Kidney (tissue), 14 donors: ENCODE results near the gene USP48. TPM values are rescaled to one million over a fixed set of nuclear protein-coding genes. Genes with fewer than 3 reads are reported as not detected.
A peak's percentile ranks its signal among the peaks of the same experiment; 100 is the strongest.

ENCODE experiments used
- DNase-seq, 5 donors: peaks; one replicate each; pipeline ENCODE4 v3.0.0-alpha.2; 2013 to 2020
- FAIRE-seq: peaks from 2 replicates; lab custom pipeline; 2012; peaks lifted over from hg19 to GRCh38; lab: Jason Lieb, UNC
- H3K27ac ChIP-seq, 2 donors: one replicate each; pipeline ENCODE4 v1.7.0; 2013; ENCODE audit warnings: low read depth in 2 of 2, low read length in 2 of 2, inconsistent platforms in 1 of 2
- H3K27me3 ChIP-seq: one replicate; pipeline ENCODE4 v1.7.1; 2013; ENCODE audit warnings: low read length, inconsistent platforms; ENCODE audit not compliant: control insufficient read depth, insufficient read depth
- H3K36me3 ChIP-seq, 3 donors: one replicate each; pipeline versions ENCODE4 v1.7.0 to v1.7.1; 2013; ENCODE audit warnings: low read length in 3 of 3, control low read depth in 1 of 3, inconsistent platforms in 1 of 3; ENCODE audit not compliant: insufficient read depth in 3 of 3, control insufficient read depth in 2 of 3
- H3K4me1 ChIP-seq, 3 donors: one replicate each; pipeline versions ENCODE4 v1.7.0 to v1.7.1; 2013; ENCODE audit warnings: low read length in 3 of 3, inconsistent platforms in 1 of 3, low read depth in 1 of 3; ENCODE audit not compliant: control insufficient read depth in 2 of 3, insufficient read depth in 2 of 3
- H3K4me3 ChIP-seq, 3 donors: one replicate each; pipeline versions ENCODE4 v1.7.0 to v1.8.1; 2013; ENCODE audit warnings: low read length in 3 of 3, control low read depth in 1 of 3, inconsistent platforms in 1 of 3
- H3K9ac ChIP-seq, 3 donors: one replicate each; pipeline versions ENCODE4 v1.7.0 to v1.7.1; 2013; ENCODE audit warnings: low read length in 3 of 3, control low read depth in 1 of 3, inconsistent platforms in 1 of 3
- H3K9me3 ChIP-seq, 3 donors: one replicate each; pipeline versions ENCODE4 v1.7.0 to v1.7.1; 2013; ENCODE audit warnings: low read length in 3 of 3, control low read depth in 1 of 3, inconsistent platforms in 1 of 3; ENCODE audit not compliant: control insufficient read depth in 2 of 3, insufficient read depth in 1 of 3
- CTCF ChIP-seq: IDR thresholded peaks from 3 replicates; pipeline ENCODE4 v1.5.1; 2012; ENCODE audit warnings: mild to moderate bottlenecking, moderate library complexity, borderline replicate concordance; ENCODE audit not compliant: insufficient read depth; ENCODE audit errors: extremely low read depth
- intact Hi-C: fragments of 100-400 bp; cut with DNase I; formaldehyde crosslinking; loops from one replicate; pipeline ENCODE4 v1.11.1; 2022
- polyA plus RNA-seq: library from polyadenylated mRNA; stranded (reverse); fragments of 350-450 nt; fragmentation: Illumina TruSeq; extraction: RNeasy Lipid Tissue Mini Kit (QIAGEN cat#74804); gene quantifications from one replicate; pipeline ENCODE4 v1.2.3, GENCODE V29; 2014; ENCODE audit warnings: low read depth, low replicate concordance; ENCODE audit not compliant: insufficient read depth
- total RNA-seq: library from RNA; stranded (reverse); fragmentation: NEBNext Ultra II Directional; extraction: Animal tissue kit (Norgen Biotek cat#: 25700); gene quantifications from one replicate; pipeline ENCODE4 v1.2.1, GENCODE V29; 2021
- donor health status: control.
- donor health status: control.
- donor health status: control.
- donor health status: control.
- donor health status: control.
- donor health status: DM: yes; HTN: yes; CAD: no.
- donor health status: Normal renal cell carcinoma (clear cell type).

USP48 gene
- total and polyA plus RNA-seq, 2 donors from 2014 or later = 16.7 to 62.8 TPM

- no peak for DNase-seq
- Histone ChIP-seq H3K36me3 (no peaks in the 10 kb centered on the region), H3K9me3 (no peaks in the 10 kb centered on the region), H3K27ac (peak overlapping the region; percentile 71 to 92), H3K27me3 (no peaks in the 10 kb centered on the region), H3K9ac (peak overlapping the region in 1 of 3 donors; percentile 47), H3K4me1 (peaks cover 0 to 36% (median 29%) of the 10 kb centered on the region in 3 donors), H3K4me3 (no peak overlapping the region)
- intact Hi-C loops = no loop called here
- no peak for FAIRE-seq
- TF ChIP-seq CTCF = no peak
Measured at GRCh38 chr1:21641537-21641936, 141.4 kb downstream of the USP48 start.

- intact Hi-C loops = no loop called here
- no peak overlapping the region for H3K4me3 ChIP-seq
- no peaks in the 10 kb centered on the region for H3K27me3 ChIP-seq
- peaks cover 0 to 3% (median 0%) of the 10 kb centered on the region in 3 donors for H3K36me3 ChIP-seq
- H3K9me3 ChIP-seq = no peaks in the 10 kb centered on the region
- peaks cover 0 to 37% (median 29%) of the 10 kb centered on the region in 3 donors for H3K4me1 ChIP-seq
- peak overlapping the region; percentile 71 to 92 for H3K27ac ChIP-seq
- TF ChIP-seq CTCF = no peak
- H3K9ac ChIP-seq = peak overlapping the region in 1 of 3 donors; percentile 47
- FAIRE-seq = no peak
- no peak for DNase-seq
Measured at GRCh38 chr1:21641076-21641475, 141.9 kb downstream of the USP48 start.

DNA sequence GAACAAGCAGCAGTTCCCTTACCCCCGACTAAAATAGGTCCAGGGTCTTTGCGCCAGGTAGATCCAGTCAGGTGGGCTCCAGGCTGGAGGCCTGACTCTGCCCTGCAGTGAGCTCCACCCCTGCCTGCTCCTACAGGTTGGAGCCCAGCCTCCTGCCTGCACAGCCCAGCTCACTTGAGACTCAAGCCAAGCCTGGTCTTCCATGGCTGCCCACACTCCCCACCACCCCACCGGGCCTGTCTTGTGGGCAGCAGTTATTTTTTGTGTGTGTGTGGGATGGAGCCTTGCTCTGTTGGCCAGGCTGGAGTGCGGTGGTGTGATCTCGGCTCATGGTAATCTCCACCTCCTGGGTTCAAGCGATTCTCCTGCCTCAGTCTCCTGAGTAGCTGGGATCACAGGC is 142.3 kb downstream of the USP48 start:
- no peak for DNase-seq
- Histone ChIP-seq H3K4me1 (peaks cover 0 to 38% (median 32%) of the 10 kb centered on the region in 3 donors), H3K9ac (peak overlapping the region in 2 of 3 donors; percentile 52 to 62), H3K27me3 (no peaks in the 10 kb centered on the region), H3K27ac (peak overlapping the region; percentile 87 to 96), H3K4me3 (no peak overlapping the region), H3K36me3 (peaks cover 0 to 4% (median 0%) of the 10 kb centered on the region in 3 donors), H3K9me3 (no peaks in the 10 kb centered on the region)
- intact Hi-C loops = no loop called here
- FAIRE-seq = no peak
- no peak for TF ChIP-seq CTCF

DNA sequence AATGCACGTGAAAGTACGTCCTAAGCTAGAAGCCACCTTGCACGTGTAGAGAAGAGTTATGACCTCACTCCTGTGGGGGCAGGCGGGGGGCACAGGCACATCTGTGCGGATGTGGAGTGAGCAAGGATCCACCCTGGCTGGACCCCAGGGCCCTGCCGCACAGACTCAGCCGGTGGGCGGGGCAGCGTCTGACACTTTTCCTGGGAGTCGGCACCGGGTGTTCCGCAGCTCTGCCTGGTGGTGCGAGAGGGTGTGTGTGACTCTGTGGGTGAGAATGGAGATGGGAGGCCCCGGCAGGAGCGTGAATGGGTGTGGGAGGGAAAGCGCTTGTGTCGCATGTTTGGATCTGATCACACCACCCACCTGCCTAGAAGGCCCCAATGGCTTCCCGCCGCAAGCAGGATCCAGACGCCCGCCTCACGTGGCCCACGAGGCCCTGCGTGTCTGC is 143.3 kb downstream of the USP48 start:
- H3K9me3 ChIP-seq = no peaks in the 10 kb centered on the region
- intact Hi-C loops = no loop called here
- H3K4me1 ChIP-seq = peaks cover 0 to 46% (median 40%) of the 10 kb centered on the region in 3 donors
- DNase-seq (peak in 1 of 5 donors; percentile 77), FAIRE-seq (no peak)
- H3K4me3 ChIP-seq = no peak overlapping the region
- no peaks in the 10 kb centered on the region for H3K27me3 ChIP-seq
- peak overlapping the region; percentile 95 to 96 for H3K27ac ChIP-seq
- H3K36me3 ChIP-seq = peaks cover 0 to 4% (median 0%) of the 10 kb centered on the region in 3 donors
- H3K9ac ChIP-seq = peak overlapping the region in 2 of 3 donors; percentile 4 to 34
- no peak for TF ChIP-seq CTCF
